Measurements from ENCODE around the gene C4orf50. TPM values are rescaled to one million over a fixed set of nuclear protein-coding genes. Genes with fewer than 3 reads are reported as not detected.

Gene C4orf50
- total RNA-seq, 2 experiments from 2014 or later = 0.07 TPM

DNA sequence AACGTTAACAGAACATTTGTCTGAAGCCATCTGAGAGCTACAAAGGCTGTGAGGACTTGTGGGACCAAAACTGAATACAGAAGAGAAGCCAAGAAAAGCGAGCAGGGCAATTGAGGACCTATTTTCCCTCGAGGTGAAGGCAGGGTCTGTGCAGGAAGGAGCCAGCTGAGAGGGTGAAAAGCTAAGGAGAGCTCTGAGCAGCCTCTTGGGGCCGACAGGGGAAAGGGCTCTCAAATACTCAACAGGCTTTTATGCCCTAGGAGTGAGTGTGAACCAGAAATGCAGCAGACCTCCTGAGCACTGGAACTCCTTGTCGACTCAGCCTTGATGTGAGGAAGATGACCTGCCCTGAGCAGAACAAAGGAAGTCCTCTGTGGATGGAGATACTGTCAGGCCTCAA is 54.2 kb downstream of the C4orf50 start:
- Mint-ChIP-seq H3K4me1 (ENCODE audit: low read depth) (no peaks in the 10 kb centered on the region), H3K4me3 (no peak overlapping the region), H3K9me3 (no peaks in the 10 kb centered on the region), H3K36me3 (ENCODE audit: low read depth) (no peaks in the 10 kb centered on the region), H3K27ac (no peak overlapping the region), H3K27me3 (peaks cover 2% of the 10 kb centered on the region)
- DNase-seq = no peak
- intact Hi-C loops (cut with micrococcal nuclease) = no loop called here
- no peak for ATAC-seq
- POLR2A ChIA-PET = no interaction called here
- CTCF ChIA-PET = interaction anchor here (1.3 kb wide), 1 partner anchor 36 kb away, joined by 4 read pairs; no protein-coding TSS in a partner anchor
- TF ChIP-seq, protein P1, sequence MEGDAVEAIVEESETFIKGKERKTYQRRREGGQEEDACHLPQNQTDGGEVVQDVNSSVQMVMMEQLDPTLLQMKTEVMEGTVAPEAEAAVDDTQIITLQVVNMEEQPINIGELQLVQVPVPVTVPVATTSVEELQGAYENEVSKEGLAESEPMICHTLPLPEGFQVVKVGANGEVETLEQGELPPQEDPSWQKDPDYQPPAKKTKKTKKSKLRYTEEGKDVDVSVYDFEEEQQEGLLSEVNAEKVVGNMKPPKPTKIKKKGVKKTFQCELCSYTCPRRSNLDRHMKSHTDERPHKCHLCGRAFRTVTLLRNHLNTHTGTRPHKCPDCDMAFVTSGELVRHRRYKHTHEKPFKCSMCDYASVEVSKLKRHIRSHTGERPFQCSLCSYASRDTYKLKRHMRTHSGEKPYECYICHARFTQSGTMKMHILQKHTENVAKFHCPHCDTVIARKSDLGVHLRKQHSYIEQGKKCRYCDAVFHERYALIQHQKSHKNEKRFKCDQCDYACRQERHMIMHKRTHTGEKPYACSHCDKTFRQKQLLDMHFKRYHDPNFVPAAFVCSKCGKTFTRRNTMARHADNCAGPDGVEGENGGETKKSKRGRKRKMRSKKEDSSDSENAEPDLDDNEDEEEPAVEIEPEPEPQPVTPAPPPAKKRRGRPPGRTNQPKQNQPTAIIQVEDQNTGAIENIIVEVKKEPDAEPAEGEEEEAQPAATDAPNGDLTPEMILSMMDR (IDR thresholded peaks at IDR 0.05) = no peak

DNA sequence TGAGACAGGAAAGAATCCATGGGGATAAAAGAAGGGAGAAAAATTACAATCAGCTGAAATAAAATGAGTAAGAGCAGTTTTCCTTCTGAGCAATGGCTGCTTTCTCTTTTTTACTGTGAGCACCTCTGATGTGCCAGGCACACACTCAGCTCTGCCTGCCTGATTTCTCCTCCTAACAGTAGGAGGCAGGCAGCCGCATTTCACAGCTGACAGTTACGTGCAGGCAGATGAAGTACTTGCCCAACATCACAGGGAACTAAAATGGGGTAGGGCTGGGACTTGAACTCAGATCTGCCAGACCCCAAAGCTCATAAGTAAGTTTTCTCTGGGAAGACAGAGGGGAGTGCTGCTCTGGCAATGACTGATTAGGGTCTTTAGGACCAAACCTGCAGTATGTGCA is 54.6 kb downstream of the C4orf50 start:
- no peak for ATAC-seq
- no peak overlapping the region for H3K27ac Mint-ChIP-seq
- intact Hi-C loops (cut with micrococcal nuclease) = no loop called here
- ChIA-PET POLR2A (no interaction called here), CTCF (interaction anchor here (1.3 kb wide), 1 partner anchor 36 kb away, joined by 4 read pairs; no protein-coding TSS in a partner anchor)
- H3K9me3 Mint-ChIP-seq = no peaks in the 10 kb centered on the region
- TF ChIP-seq, protein P1 (IDR thresholded peaks at IDR 0.05) = no peak
- H3K36me3 Mint-ChIP-seq (ENCODE audit: low read depth) = no peaks in the 10 kb centered on the region
- no peaks in the 10 kb centered on the region for H3K4me1 Mint-ChIP-seq (ENCODE audit: low read depth)
- H3K4me3 Mint-ChIP-seq = no peak overlapping the region
- no peak for DNase-seq
- peaks cover 2% of the 10 kb centered on the region for H3K27me3 Mint-ChIP-seq

DNA sequence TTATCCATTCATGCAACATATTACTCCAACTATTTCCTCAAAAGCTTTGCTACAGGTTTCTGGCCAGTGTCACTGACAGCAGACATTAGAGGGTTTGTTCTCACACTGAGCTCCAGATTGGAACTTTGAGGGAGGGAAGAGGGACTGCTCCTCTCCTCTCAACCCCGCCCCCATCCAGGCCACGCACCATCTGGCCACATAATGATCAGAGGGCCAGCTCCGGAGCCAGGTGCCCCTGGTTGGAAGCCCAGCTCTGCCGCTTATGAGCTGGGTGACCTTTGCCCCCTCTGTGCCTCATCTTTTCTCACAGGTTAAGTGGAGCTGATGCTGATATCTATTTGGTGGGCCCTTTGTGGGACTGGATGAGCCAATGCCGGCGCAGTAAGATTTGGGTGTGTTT is 55.8 kb downstream of the C4orf50 start:
- Mint-ChIP-seq H3K27ac (no peak overlapping the region), H3K36me3 (ENCODE audit: low read depth) (no peaks in the 10 kb centered on the region), H3K4me3 (no peak overlapping the region), H3K27me3 (peaks cover 2% of the 10 kb centered on the region), H3K9me3 (no peaks in the 10 kb centered on the region), H3K4me1 (ENCODE audit: low read depth) (no peaks in the 10 kb centered on the region)
- POLR2A ChIA-PET = no interaction called here
- no peak for ATAC-seq
- intact Hi-C loops (cut with micrococcal nuclease) = no loop called here
- TF ChIP-seq, protein P1 (IDR thresholded peaks at IDR 0.05) = no peak
- DNase-seq = no peak
- CTCF ChIA-PET = interaction anchor here (0.8 kb wide), 1 partner anchor 35 kb away, joined by 3 read pairs; no protein-coding TSS in a partner anchor

DNA sequence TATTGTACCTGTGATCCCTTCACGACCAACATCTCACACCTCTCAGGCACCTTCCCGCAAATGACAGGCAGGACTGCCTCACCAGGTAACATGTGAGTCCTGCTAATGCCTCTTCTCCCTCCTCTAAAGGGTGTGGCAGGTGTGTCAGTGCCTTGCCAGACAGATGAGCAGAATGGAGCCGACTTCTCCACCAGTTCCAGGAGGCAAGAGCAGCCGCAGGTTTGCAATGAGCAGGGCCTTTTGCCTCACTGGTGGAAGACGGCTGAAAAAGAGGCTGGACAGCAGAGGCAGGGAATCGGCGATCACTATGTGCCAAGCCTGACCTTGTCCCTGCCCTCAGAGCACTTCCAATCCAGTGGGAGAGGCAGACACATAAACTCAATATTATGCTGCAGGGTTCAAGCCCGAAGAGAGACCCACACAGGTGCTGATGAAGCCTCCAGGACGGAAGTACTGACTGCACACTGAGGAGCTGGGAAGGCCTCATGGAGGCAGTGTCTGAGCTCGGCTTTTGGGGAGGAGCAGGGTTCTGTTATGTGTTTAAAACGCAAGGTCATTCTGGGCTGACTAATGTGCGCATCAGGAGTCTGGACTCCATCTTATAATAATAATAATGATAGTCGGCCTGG is 57.9 kb downstream of the C4orf50 start:
- ChIA-PET POLR2A (no interaction called here), CTCF (no interaction called here)
- no peaks in the 10 kb centered on the region for H3K4me1 Mint-ChIP-seq (ENCODE audit: low read depth)
- no peak for ATAC-seq
- intact Hi-C loops (cut with micrococcal nuclease) = no loop called here
- H3K27me3 Mint-ChIP-seq = peaks cover 2% of the 10 kb centered on the region
- H3K4me3 Mint-ChIP-seq = no peak overlapping the region
- no peaks in the 10 kb centered on the region for H3K9me3 Mint-ChIP-seq
- H3K27ac Mint-ChIP-seq = no peak overlapping the region
- no peaks in the 10 kb centered on the region for H3K36me3 Mint-ChIP-seq (ENCODE audit: low read depth)
- TF ChIP-seq, protein P1 (IDR thresholded peaks at IDR 0.05) = no peak
- no peak for DNase-seq

DNA sequence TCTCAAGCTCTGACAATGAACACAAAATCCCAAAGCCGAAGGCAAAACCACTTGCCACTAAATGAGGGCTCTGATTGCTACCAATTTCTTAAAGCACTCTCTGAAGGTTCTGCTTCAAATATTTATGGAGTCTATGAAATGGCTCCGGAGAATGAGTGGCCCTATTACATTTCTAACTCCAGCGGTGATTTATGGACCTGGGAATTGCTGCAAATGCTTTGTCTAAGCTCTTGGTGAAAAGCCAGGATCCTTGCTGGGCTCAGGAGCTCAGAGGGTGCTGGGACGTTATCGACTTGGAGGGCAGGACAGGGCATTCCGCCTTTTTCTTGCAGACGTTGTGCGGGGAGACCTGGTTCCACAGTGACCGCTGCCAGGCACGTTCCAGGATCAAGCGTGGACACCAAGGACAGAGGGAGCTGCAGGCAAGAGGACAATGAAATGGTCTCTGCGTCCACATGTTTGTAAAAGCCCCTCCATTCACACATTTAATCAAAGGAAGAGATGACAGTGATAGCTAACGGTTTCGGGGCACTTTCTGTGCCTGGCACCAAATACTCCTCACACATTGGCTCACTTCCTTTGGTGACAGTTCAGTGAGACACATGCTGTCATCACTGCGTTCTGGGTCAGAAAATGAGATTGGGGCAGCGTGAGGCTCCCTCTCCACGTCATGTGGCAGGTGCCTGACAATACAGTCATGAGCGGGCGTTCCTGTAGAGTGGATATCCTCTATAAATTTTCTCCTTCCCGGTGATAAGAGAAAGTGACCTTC is 58.8 kb downstream of the C4orf50 start:
- TF ChIP-seq, protein P1 (IDR thresholded peaks at IDR 0.05) = no peak
- peaks cover 2% of the 10 kb centered on the region for H3K27me3 Mint-ChIP-seq
- no peaks in the 10 kb centered on the region for H3K4me1 Mint-ChIP-seq (ENCODE audit: low read depth)
- DNase-seq (no peak), ATAC-seq (no peak)
- POLR2A ChIA-PET = no interaction called here
- H3K9me3 Mint-ChIP-seq = no peaks in the 10 kb centered on the region
- intact Hi-C loops (cut with micrococcal nuclease) = no loop called here
- no peak overlapping the region for H3K27ac Mint-ChIP-seq
- no peaks in the 10 kb centered on the region for H3K36me3 Mint-ChIP-seq (ENCODE audit: low read depth)
- H3K4me3 Mint-ChIP-seq = no peak overlapping the region
- CTCF ChIA-PET = no interaction called here

Measured in activated CD8-positive, alpha-beta T cell treated with anti-CD3 and anti-CD28 coated beads for 36 hours (primary cell).